Measurements from ENCODE around the gene RTL10. TPM values are rescaled to one million over a fixed set of nuclear protein-coding genes. Genes with fewer than 3 reads are reported as not detected.

RTL10 gene, protein sequence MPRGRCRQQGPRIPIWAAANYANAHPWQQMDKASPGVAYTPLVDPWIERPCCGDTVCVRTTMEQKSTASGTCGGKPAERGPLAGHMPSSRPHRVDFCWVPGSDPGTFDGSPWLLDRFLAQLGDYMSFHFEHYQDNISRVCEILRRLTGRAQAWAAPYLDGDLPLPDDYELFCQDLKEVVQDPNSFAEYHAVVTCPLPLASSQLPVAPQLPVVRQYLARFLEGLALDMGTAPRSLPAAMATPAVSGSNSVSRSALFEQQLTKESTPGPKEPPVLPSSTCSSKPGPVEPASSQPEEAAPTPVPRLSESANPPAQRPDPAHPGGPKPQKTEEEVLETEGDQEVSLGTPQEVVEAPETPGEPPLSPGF
- 10.6 and 11.9 TPM in 2 replicates for total RNA-seq

DNA sequence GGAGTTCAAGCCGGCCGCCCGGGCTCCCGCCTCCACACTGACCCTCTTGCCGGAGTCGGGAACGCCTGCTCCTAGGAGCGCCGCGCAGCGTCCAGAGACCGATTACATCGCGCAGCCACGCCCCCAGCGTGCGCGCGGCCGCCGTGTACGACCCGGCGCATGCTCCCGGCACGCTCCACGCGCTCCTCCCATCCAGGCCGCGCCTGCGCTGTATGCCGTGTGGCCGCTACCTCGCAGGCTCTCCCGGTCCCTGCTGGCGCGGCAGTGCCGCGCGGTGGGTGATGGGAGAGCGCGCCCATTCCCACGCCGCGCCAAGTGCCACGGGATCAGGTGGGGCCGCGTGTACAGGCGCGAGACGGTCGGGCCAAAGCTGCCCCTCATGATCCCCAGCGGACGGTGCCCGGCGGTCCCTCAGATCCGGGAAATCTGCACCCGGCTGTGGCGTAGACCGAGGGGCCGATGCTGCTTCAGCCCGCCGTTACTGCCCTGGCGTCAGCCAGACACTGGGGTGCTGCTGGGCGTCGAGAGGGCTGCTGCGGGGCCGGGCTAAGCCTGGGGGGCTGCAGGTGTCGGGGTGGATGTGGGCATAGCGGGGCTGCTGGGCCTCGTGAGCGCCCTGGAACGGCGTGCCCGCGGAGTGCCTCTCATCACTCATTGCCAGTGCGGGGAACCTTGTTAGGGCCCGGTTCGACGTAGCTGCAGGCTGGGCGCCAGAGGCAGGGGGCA lies at the start of gene RTL10, which contains the start of gene GNB1L:
TSS of gene RTL10 (minus strand) at position 97 of the 726 bp plus-strand sequence. CDS start 2,613 bp downstream, outside the sequence.
TSS of gene GNB1L (minus strand) at position 97 of the 726 bp plus-strand sequence. CDS start 33,519 bp downstream, outside the sequence.

Other genes starting within 250 kb of the RTL10 start
- gene SEPTIN5, start 140.4 kb downstream of the RTL10 start, total RNA-seq, result 25.6 and 30.7 TPM in 2 replicates
- gene GP1BB, start 131.3 kb downstream of the RTL10 start, total RNA-seq, result 1.6 and 2.1 TPM in 2 replicates
- gene TBX1, start 94.1 kb downstream of the RTL10 start, total RNA-seq, result 0.12 and 0.13 TPM in 2 replicates
- gene GNB1L, start within 50 bp of the RTL10 start, total RNA-seq, result 6.1 and 8.5 TPM in 2 replicates
- 184 and 209 TPM in 2 replicates for gene COMT, start 86.9 kb upstream of the RTL10 start, total RNA-seq
- 26.7 and 29.3 TPM in 2 replicates for gene TXNRD2, start 86.9 kb upstream of the RTL10 start, total RNA-seq
- 26.8 and 39.7 TPM in 2 replicates for gene ARVCF, start 161.9 kb upstream of the RTL10 start, total RNA-seq
- 73.6 and 78.0 TPM in 2 replicates for gene TANGO2, start 166.2 kb upstream of the RTL10 start, total RNA-seq
- gene DGCR8, start 225.4 kb upstream of the RTL10 start, total RNA-seq, result 33.2 and 42.9 TPM in 2 replicates

Data from aortic smooth muscle cell (primary cell).